ENCODE measurements around the gene LRRC4C.
"Not testable (repeated sequence)": the region's sequence is repeated elsewhere in the genome, so short reads cannot be mapped to it uniquely, and the experiment has no call there.

The LRRC4C gene

GRCh38 chr11:40686765-40687164, 772.7 kb downstream of the LRRC4C start:
- DNase-seq (ENCODE audit: low read depth) = no peak

- DNase-seq (ENCODE audit: low read depth) = no peak
These were observed 776.4 kb downstream of the LRRC4C start for GRCh38 chr11:40683010-40683409.

GRCh38 chr11:40679276-40679675, 780.2 kb downstream of the LRRC4C start:
- no peak for DNase-seq (ENCODE audit: low read depth)

GRCh38 chr11:40647295-40647694, 812.2 kb downstream of the LRRC4C start:
- DNase-seq (ENCODE audit: low read depth) = no peak

GRCh38 chr11:40642284-40642683, 817.2 kb downstream of the LRRC4C start:
- DNase-seq (ENCODE audit: low read depth) = no peak

- DNase-seq (ENCODE audit: low read depth) = no peak
These were observed 839.8 kb downstream of the LRRC4C start for GRCh38 chr11:40619654-40620053.

- no peak for DNase-seq (ENCODE audit: low read depth)
These were observed 852.7 kb downstream of the LRRC4C start for GRCh38 chr11:40606800-40607199.

- no peak for DNase-seq (ENCODE audit: low read depth)
These were observed 856.4 kb downstream of the LRRC4C start for GRCh38 chr11:40602866-40603552.

- DNase-seq (ENCODE audit: low read depth) = no peak
These were observed 861.8 kb downstream of the LRRC4C start for GRCh38 chr11:40597546-40598113.

GRCh38 chr11:40573254-40573891, 886.1 kb downstream of the LRRC4C start:
- no peak for DNase-seq (ENCODE audit: low read depth)

GRCh38 chr11:40569947-40570531, 889.4 kb downstream of the LRRC4C start:
- no peak for DNase-seq (ENCODE audit: low read depth)

GRCh38 chr11:40567392-40567791, 892.1 kb downstream of the LRRC4C start:
- DNase-seq (ENCODE audit: low read depth) = no peak

GRCh38 chr11:40544162-40544561, 915.3 kb downstream of the LRRC4C start:
- no peak for DNase-seq (ENCODE audit: low read depth)

GRCh38 chr11:40542821-40543220, 916.6 kb downstream of the LRRC4C start:
- DNase-seq (ENCODE audit: low read depth) = no peak

GRCh38 chr11:40537734-40538133, 921.7 kb downstream of the LRRC4C start:
- no peak for DNase-seq (ENCODE audit: low read depth)

- not testable (repeated sequence) for DNase-seq (ENCODE audit: low read depth)
These were observed 937.4 kb downstream of the LRRC4C start for GRCh38 chr11:40522080-40522479.

- DNase-seq (ENCODE audit: low read depth) = no peak
These were observed 942.3 kb downstream of the LRRC4C start for GRCh38 chr11:40517122-40517521.

GRCh38 chr11:40514124-40514523, 945.3 kb downstream of the LRRC4C start:
- DNase-seq (ENCODE audit: low read depth) = no peak

- no peak for DNase-seq (ENCODE audit: low read depth)
These were observed 946.2 kb downstream of the LRRC4C start for GRCh38 chr11:40513281-40513680.

- no peak for DNase-seq (ENCODE audit: low read depth)
These were observed 951.1 kb downstream of the LRRC4C start for GRCh38 chr11:40508303-40508702.

GRCh38 chr11:40506226-40506625, 953.2 kb downstream of the LRRC4C start:
- no peak for DNase-seq (ENCODE audit: low read depth)

- no peak for DNase-seq (ENCODE audit: low read depth)
These were observed 968.1 kb downstream of the LRRC4C start for GRCh38 chr11:40491341-40491740.

GRCh38 chr11:40467771-40468170, 991.7 kb downstream of the LRRC4C start:
- DNase-seq (ENCODE audit: low read depth) = no peak

Data from GM04504 (cell line).